GM23338 (cell line): Measurements from ENCODE around the gene RNASE7. TPM values are rescaled to one million over a fixed set of nuclear protein-coding genes. Genes with fewer than 3 reads are reported as not detected.

Experiments used
- ATAC-seq: fragments of 200-7000 bp; cut with Tn5 transposase; 3 replicates; pipeline ENCODE4 v1.9.1; 2020
- DNase-seq: peaks from one replicate; pipeline ENCODE4 v3.0.0-alpha.2; 2015; ENCODE audit warnings: low spot score
- H2AFZ ChIP-seq: fragments of 200-600 bp; sonication (generic); 2 replicates; pipeline ENCODE4 v1.8.0; 2016; ENCODE audit warnings: antibody characterized with exemption, mild to moderate bottlenecking, moderate library complexity
- H3F3A ChIP-seq: fragments of 200-600 bp; sonication (generic); replicated peaks from 2 replicates; pipeline ENCODE4 v1.8.0; 2017; ENCODE audit warnings: antibody characterized with exemption, mixed run types, low read depth
- H3K27ac ChIP-seq: fragments of 200-600 bp; sonication (generic); 2 replicates; pipeline ENCODE4 v1.6.1; 2016; ENCODE audit warnings: low read depth
- H3K27me3 ChIP-seq: fragments of 200-600 bp; sonication (generic); 2 replicates; pipeline ENCODE4 v1.8.0; 2016; ENCODE audit warnings: mild to moderate bottlenecking, mixed run types, moderate library complexity; ENCODE audit not compliant: insufficient read depth
- H3K36me3 ChIP-seq: fragments of 200-600 bp; sonication (generic); 2 replicates; pipeline ENCODE4 v1.8.0; 2016; ENCODE audit warnings: mild to moderate bottlenecking; ENCODE audit not compliant: insufficient read depth
- H3K4me1 ChIP-seq: fragments of 200-600 bp; sonication (generic); 2 replicates; pipeline ENCODE4 v1.8.0; 2016; ENCODE audit warnings: mild to moderate bottlenecking, moderate library complexity; ENCODE audit not compliant: insufficient read depth
- H3K4me2 ChIP-seq: fragments of 200-600 bp; sonication (generic); 2 replicates; pipeline ENCODE4 v1.7.1; 2017; ENCODE audit warnings: mixed run types
- H3K4me3 ChIP-seq: fragments of 200-600 bp; sonication (generic); 2 replicates; pipeline ENCODE4 v1.6.1; 2016; ENCODE audit warnings: mixed run types
- H3K79me2 ChIP-seq: fragments of 200-600 bp; sonication (generic); replicated peaks from 2 replicates; pipeline ENCODE4 v1.8.0; 2017; ENCODE audit warnings: mild to moderate bottlenecking; ENCODE audit not compliant: insufficient read depth
- H3K9me2 ChIP-seq: fragments of 200-600 bp; sonication (generic); 2 replicates; pipeline ENCODE4 v1.8.0; 2017; ENCODE audit not compliant: insufficient read depth
- H4K20me1 ChIP-seq: fragments of 200-600 bp; sonication (generic); replicated peaks from 2 replicates; pipeline ENCODE4 v1.8.0; 2017; ENCODE audit warnings: mild to moderate bottlenecking; ENCODE audit not compliant: insufficient read depth
- H3K27ac Mint-ChIP-seq: 2 replicates; pipeline ENCODE4 v1.8.0; 2020; ENCODE audit warnings: inconsistent platforms, mild to moderate bottlenecking, moderate library complexity, mixed read lengths
- H3K27me3 Mint-ChIP-seq: 3 replicates; pipeline ENCODE4 v1.8.0; 2022; ENCODE audit warnings: low read depth, mild to moderate bottlenecking, moderate library complexity, mixed read lengths, inconsistent platforms; ENCODE audit not compliant: insufficient read depth, poor library complexity
- H3K36me3 Mint-ChIP-seq: 3 replicates; pipeline ENCODE4 v1.8.0; 2021; ENCODE audit warnings: low read depth, mild to moderate bottlenecking, inconsistent platforms, moderate library complexity, mixed read lengths
- H3K4me1 Mint-ChIP-seq: 3 replicates; pipeline ENCODE4 v1.8.0; 2020; ENCODE audit warnings: mild to moderate bottlenecking, inconsistent platforms, mixed read lengths
- H3K4me3 Mint-ChIP-seq: 3 replicates; pipeline ENCODE4 v1.8.0; 2021; ENCODE audit warnings: moderate library complexity, mild to moderate bottlenecking, inconsistent platforms, mixed read lengths
- H3K9me3 Mint-ChIP-seq: 3 replicates; pipeline ENCODE4 v1.8.0; 2020; ENCODE audit warnings: moderate library complexity, mild to moderate bottlenecking, inconsistent platforms, mixed read lengths
- EZH2 ChIP-seq: fragments of 200-600 bp; sonication (generic); IDR thresholded peaks from one replicate; pipeline ENCODE4 v1.8.0; 2017; ENCODE audit warnings: antibody characterized with exemption, mild to moderate bottlenecking, low read depth; ENCODE audit not compliant: unreplicated experiment
- EZH2phosphoT487 ChIP-seq: fragments of 200-600 bp; sonication (generic); IDR thresholded peaks from one replicate; pipeline ENCODE4 v1.8.1; 2018; ENCODE audit warnings: antibody characterized with exemption; ENCODE audit not compliant: unreplicated experiment
- JUNB ChIP-seq: IDR thresholded peaks from one replicate; pipeline ENCODE4 v1.6.1; 2016; ENCODE audit warnings: antibody characterized with exemption; ENCODE audit not compliant: unreplicated experiment
- NANOG ChIP-seq: IDR thresholded peaks from 2 replicates; pipeline ENCODE4 v1.6.1; 2016; ENCODE audit warnings: antibody characterized with exemption, borderline replicate concordance
- POLR2AphosphoS5 ChIP-seq: IDR thresholded peaks from 2 replicates; pipeline ENCODE4 v1.6.1; 2016; ENCODE audit warnings: antibody characterized with exemption, low read depth
- STAT1 ChIP-seq: IDR thresholded peaks from one replicate; pipeline ENCODE4 v1.6.1; 2016; ENCODE audit warnings: antibody characterized with exemption; ENCODE audit not compliant: unreplicated experiment
- ZNF114 ChIP-seq: fragments of 250-450 bp; sonication (Bioruptor Pico); IDR thresholded peaks from 2 replicates; pipeline ENCODE4 v1.5.0; 2020; ENCODE audit warnings: mild to moderate bottlenecking, moderate library complexity
- ZNF331 ChIP-seq: fragments of 250-450 bp; sonication (Bioruptor Pico); IDR thresholded peaks from 2 replicates; pipeline ENCODE4 v1.5.0; 2020; ENCODE audit warnings: low read depth, mild to moderate bottlenecking, moderate library complexity
- ZNF462 ChIP-seq: fragments of 250-450 bp; sonication (Bioruptor Pico); IDR thresholded peaks from 2 replicates; pipeline ENCODE4 v1.5.0; 2020; ENCODE audit warnings: mild to moderate bottlenecking, moderate library complexity
- polyA plus RNA-seq: library from polyadenylated mRNA; unstranded; fragments of >200 nt; fragmentation: Nextera tagmentation; extraction: Ambion mirVana; gene quantifications from 2 replicates; pipeline ENCODE4 v1.2.1, GENCODE V29; 2016
- total RNA-seq: library from RNA; depleted of rRNA; stranded (reverse); fragments of >200 nt; shearing (Covaris generic); gene quantifications from 2 replicates; pipeline ENCODE4 v1.2.3, GENCODE V29; 2014
- TF ChIP-seq, protein P1 (sequence below): IDR thresholded peaks from 2 replicates; pipeline ENCODE4 v1.6.1; 2016; ENCODE audit warnings: antibody characterized with exemption

The RNASE7 gene
- total and polyA plus RNA-seq, 2 experiments from 2014 or later = not detected

DNA sequence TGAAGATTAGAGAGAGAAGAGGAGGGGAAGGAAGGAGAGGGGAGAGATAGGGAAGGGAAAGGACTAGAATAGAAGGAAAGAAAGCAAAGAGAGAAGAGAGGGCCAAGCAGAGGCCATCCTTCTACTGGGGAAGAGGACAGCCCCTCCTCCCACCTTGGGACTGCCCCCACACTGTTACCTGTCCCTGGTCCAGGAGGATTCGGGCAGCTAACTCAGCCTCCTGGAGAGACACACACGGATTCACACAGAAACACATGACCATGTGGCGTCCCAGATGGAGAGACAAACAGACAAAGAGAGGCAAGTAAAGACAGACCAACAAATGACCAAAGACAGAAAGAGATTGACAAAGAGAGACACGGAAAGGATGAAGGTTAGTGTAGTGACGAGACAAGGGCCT, 19.5 kb upstream of the RNASE7 start:
- H3K36me3 ChIP-seq = no peaks in the 10 kb centered on the region
- no peak overlapping the region for H2AFZ ChIP-seq
- H3K27ac ChIP-seq = no peak overlapping the region
- peaks cover 19% of the 10 kb centered on the region for H3K36me3 Mint-ChIP-seq
- peaks cover 39% of the 10 kb centered on the region for H3K4me1 Mint-ChIP-seq
- TF ChIP-seq EZH2 (no peak), ZNF114 (CRISPR knock-in tag) (no peak), EZH2phosphoT487 (no peak), ZNF462 (CRISPR knock-in tag) (no peak), POLR2AphosphoS5 (no peak), JUNB (no peak), STAT1 (no peak), ZNF331 (CRISPR knock-in tag) (no peak), NANOG (no peak)
- TF ChIP-seq, protein P1, sequence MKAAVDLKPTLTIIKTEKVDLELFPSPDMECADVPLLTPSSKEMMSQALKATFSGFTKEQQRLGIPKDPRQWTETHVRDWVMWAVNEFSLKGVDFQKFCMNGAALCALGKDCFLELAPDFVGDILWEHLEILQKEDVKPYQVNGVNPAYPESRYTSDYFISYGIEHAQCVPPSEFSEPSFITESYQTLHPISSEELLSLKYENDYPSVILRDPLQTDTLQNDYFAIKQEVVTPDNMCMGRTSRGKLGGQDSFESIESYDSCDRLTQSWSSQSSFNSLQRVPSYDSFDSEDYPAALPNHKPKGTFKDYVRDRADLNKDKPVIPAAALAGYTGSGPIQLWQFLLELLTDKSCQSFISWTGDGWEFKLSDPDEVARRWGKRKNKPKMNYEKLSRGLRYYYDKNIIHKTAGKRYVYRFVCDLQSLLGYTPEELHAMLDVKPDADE = no peak
- ATAC-seq (no peak), DNase-seq (no peak)
- H3K27me3 Mint-ChIP-seq = peaks cover 33% of the 10 kb centered on the region
- peaks cover 31% of the 10 kb centered on the region for H3K4me1 ChIP-seq
- peaks cover 7% of the 10 kb centered on the region; the same call in 1 of the 2 replicates for H3F3A ChIP-seq
- no peak overlapping the region for H3K4me3 ChIP-seq
- no peaks in the 10 kb centered on the region for H4K20me1 ChIP-seq
- H3K9me3 Mint-ChIP-seq = no peaks in the 10 kb centered on the region; the same call in 2 of the 3 replicates
- H3K79me2 ChIP-seq = no peaks in the 10 kb centered on the region; the same call in 1 of the 2 replicates
- H3K27ac Mint-ChIP-seq = no peak overlapping the region
- peaks cover 30% of the 10 kb centered on the region for H3K27me3 ChIP-seq
- no peaks in the 10 kb centered on the region for H3K9me2 ChIP-seq
- H3K4me3 Mint-ChIP-seq = peak overlapping the region; percentile 12; the same call in 1 of the 3 replicates
- H3K4me2 ChIP-seq = no peak overlapping the region
